ENCODE results near the gene TUBB2B. TPM values are rescaled to one million over a fixed set of nuclear protein-coding genes. Genes with fewer than 3 reads are reported as not detected.

Gene TUBB2B
- total and polyA plus RNA-seq, 2 experiments from 2014 or later: 355 to 794 TPM

- Mint-ChIP-seq H3K27ac (no peak overlapping the region), H3K27me3 (ENCODE audit: insufficient read depth, low read depth, poor library complexity) (peaks cover 4% of the 10 kb centered on the region), H3K9me3 (peaks cover 4% of the 10 kb centered on the region; the same call in 2 of the 3 replicates), H3K36me3 (ENCODE audit: low read depth) (peaks cover 4% of the 10 kb centered on the region; the same call in 2 of the 3 replicates), H3K4me3 (no peak overlapping the region), H3K4me1 (peaks cover 6% of the 10 kb centered on the region)
- H3K9me2 ChIP-seq (ENCODE audit: insufficient read depth): peaks cover 17% of the 10 kb centered on the region; the same call in 1 of the 2 replicates
- no peaks in the 10 kb centered on the region for H3K36me3 ChIP-seq (ENCODE audit: insufficient read depth)
- H3K79me2 ChIP-seq (replicated peaks; ENCODE audit: insufficient read depth): no peaks in the 10 kb centered on the region
- H3F3A ChIP-seq (replicated peaks; ENCODE audit: low read depth): no peaks in the 10 kb centered on the region
- H3K4me3 ChIP-seq: no peak overlapping the region
- TF ChIP-seq NANOG (IDR thresholded peaks at IDR 0.05; ENCODE audit: borderline replicate concordance) (no peak), STAT1 (IDR thresholded peaks at IDR 0.05; ENCODE audit: unreplicated experiment) (no peak), CREB1 (CRISPR knock-in tag; IDR thresholded peaks at IDR 0.05; ENCODE audit: low read depth) (no peak), POLR2AphosphoS5 (IDR thresholded peaks at IDR 0.05; ENCODE audit: low read depth) (no peak), JUNB (IDR thresholded peaks at IDR 0.05; ENCODE audit: unreplicated experiment) (no peak), ETS1 (IDR thresholded peaks at IDR 0.05) (no peak), EZH2 (IDR thresholded peaks at IDR 0.05; ENCODE audit: low read depth, unreplicated experiment) (no peak), ZNF331 (CRISPR knock-in tag; IDR thresholded peaks at IDR 0.05; ENCODE audit: low read depth) (no peak), ZNF114 (CRISPR knock-in tag; IDR thresholded peaks at IDR 0.05) (no peak), CTCF (conservative IDR thresholded peaks at IDR 0.05; ENCODE audit: low read depth in 2 of 2) (no peak), REST (IDR thresholded peaks at IDR 0.05; ENCODE audit: unreplicated experiment) (no peak), EZH2phosphoT487 (IDR thresholded peaks at IDR 0.05; ENCODE audit: unreplicated experiment) (no peak), ZNF462 (CRISPR knock-in tag; IDR thresholded peaks at IDR 0.05) (no peak)
- no peaks in the 10 kb centered on the region for H3K27me3 ChIP-seq (ENCODE audit: insufficient read depth)
- no peak overlapping the region for H3K4me2 ChIP-seq
- H3K4me1 ChIP-seq (ENCODE audit: insufficient read depth): no peaks in the 10 kb centered on the region
- H4K20me1 ChIP-seq (replicated peaks; ENCODE audit: insufficient read depth): no peaks in the 10 kb centered on the region
- DNase-seq (ENCODE audit: low spot score) (no peak), ATAC-seq (no peak)
- no peak overlapping the region for H2AFZ ChIP-seq
- H3K27ac ChIP-seq (ENCODE audit: low read depth): no peak overlapping the region
Measured at GRCh38 chr6:3183066-3183465, 44.4 kb downstream of the TUBB2B start.
